GM21423 (cell line): ENCODE measurements around the gene TBRG4.
"Not testable (repeated sequence)": the region's sequence is repeated elsewhere in the genome, so short reads cannot be mapped to it uniquely, and the experiment has no call there.

Experiments used
- ATAC-seq: cut with Tn5 transposase; IDR thresholded peaks from one replicate; pipeline ENCODE4 v1.9.1; 2021; ENCODE audit warnings: mild to moderate bottlenecking, moderate library complexity; ENCODE audit not compliant: unreplicated experiment

The TBRG4 gene

GRCh38 chr7:45118292-45118691, 6.8 kb upstream of the TBRG4 start:
- ATAC-seq, result no peak

GRCh38 chr7:45117582-45117981, 6.1 kb upstream of the TBRG4 start:
- no peak for ATAC-seq

- ATAC-seq, result no peak
Measured at GRCh38 chr7:45116048-45116447, 4.6 kb upstream of the TBRG4 start.

GRCh38 chr7:45114926-45115325, 3.4 kb upstream of the TBRG4 start:
- ATAC-seq, result no peak

- ATAC-seq, result not testable (repeated sequence)
Measured at GRCh38 chr7:45114257-45114656, 2.8 kb upstream of the TBRG4 start.

GRCh38 chr7:45112648-45113047, 1.2 kb upstream of the TBRG4 start:
- no peak for ATAC-seq

- ATAC-seq, result no peak
Measured at GRCh38 chr7:45108863-45109262, 2.6 kb downstream of the TBRG4 start.

GRCh38 chr7:45107356-45107755, 4.1 kb downstream of the TBRG4 start:
- ATAC-seq, result no peak

GRCh38 chr7:45106820-45107219, 4.7 kb downstream of the TBRG4 start:
- no peak for ATAC-seq

GRCh38 chr7:45105588-45106188, 5.8 kb downstream of the TBRG4 start:
- no peak for ATAC-seq

GRCh38 chr7:45104844-45105587, 6.5 kb downstream of the TBRG4 start:
- no peak for ATAC-seq

- no peak for ATAC-seq
Measured at GRCh38 chr7:45103958-45104843, 7.3 kb downstream of the TBRG4 start.

GRCh38 chr7:45102785-45103712, 8.4 kb downstream of the TBRG4 start:
- ATAC-seq, result no peak

- ATAC-seq, result no peak
Measured at GRCh38 chr7:45101748-45102147, 9.7 kb downstream of the TBRG4 start.

- no peak for ATAC-seq
Measured at GRCh38 chr7:45100761-45101480, 10.6 kb downstream of the TBRG4 start.

GRCh38 chr7:45099891-45100760, 11.4 kb downstream of the TBRG4 start:
- no peak for ATAC-seq

- ATAC-seq, result no peak
Measured at GRCh38 chr7:45098983-45099839, 12.3 kb downstream of the TBRG4 start.

GRCh38 chr7:45092931-45093235, 18.6 kb downstream of the TBRG4 start:
- ATAC-seq, result no peak
